HL-60/S4 (cell line): ENCODE data around the gene MNX1.

ENCODE experiments used
- in situ Hi-C: fragments of 300-500 bp; cut with MboI; formaldehyde crosslinking; loops from 2 replicates; pipeline ENCODE4 v1.14.3; 2022; ENCODE audit warnings: low sequenced_read_pairs

Gene MNX1

DNA sequence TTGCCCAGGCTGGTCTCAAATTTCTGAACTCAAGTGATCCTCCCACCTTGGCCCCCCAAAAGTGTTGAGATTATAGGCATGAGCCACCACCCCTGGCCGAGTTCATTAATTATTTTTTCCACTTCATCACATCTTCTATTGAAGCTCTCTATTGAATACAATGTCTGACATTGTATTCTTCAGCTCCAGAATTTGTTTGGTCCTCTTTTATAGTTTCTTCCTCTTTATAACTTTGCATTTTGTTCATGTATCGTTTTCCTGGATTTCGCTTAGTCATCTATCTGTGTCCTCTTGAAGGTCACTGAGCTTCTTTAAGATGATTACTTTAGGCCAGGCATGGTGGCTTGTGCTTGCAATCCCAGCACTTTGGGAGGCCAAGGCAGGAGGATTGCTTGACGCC lies 30.8 kb downstream of the MNX1 start:
- in situ Hi-C loops: no loop called here

GRCh38 chr7:156979007-156979606 lies 31.4 kb downstream of the MNX1 start:
- in situ Hi-C loops: no loop called here

DNA sequence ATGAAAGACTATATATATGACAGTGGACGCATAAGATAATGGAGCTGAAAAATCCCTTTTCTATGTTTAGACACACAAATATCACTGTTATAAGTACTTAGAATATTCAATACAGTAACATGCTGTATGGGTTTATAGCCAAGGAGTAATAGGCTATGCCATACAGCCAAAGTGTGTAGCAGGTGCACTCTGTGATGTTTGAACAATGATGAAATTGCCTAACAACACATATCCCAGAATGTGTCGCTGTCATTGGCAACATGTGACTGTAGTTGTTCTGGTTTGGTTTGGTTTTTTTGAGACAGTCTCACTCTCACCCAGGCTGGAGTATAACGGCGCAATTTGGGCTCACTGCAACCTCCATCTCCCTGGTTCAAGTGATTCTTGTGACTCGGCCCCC lies 34.8 kb downstream of the MNX1 start:
- in situ Hi-C loops: no loop called here

- in situ Hi-C loops: loop anchor here (25.0 kb wide), 1 partner anchor 292 kb away; no protein-coding TSS in a partner anchor
These were observed 40.5 kb downstream of the MNX1 start for GRCh38 chr7:156969972-156970420.

- in situ Hi-C loops: loop anchor here (25.0 kb wide), 1 partner anchor 294 kb away; no protein-coding TSS in a partner anchor
These were observed 42.3 kb downstream of the MNX1 start for GRCh38 chr7:156968183-156968582.

- in situ Hi-C loops: loop anchor here (25.0 kb wide), 1 partner anchor 296 kb away; no protein-coding TSS in a partner anchor
These were observed 44.1 kb downstream of the MNX1 start for GRCh38 chr7:156966387-156966786.

DNA sequence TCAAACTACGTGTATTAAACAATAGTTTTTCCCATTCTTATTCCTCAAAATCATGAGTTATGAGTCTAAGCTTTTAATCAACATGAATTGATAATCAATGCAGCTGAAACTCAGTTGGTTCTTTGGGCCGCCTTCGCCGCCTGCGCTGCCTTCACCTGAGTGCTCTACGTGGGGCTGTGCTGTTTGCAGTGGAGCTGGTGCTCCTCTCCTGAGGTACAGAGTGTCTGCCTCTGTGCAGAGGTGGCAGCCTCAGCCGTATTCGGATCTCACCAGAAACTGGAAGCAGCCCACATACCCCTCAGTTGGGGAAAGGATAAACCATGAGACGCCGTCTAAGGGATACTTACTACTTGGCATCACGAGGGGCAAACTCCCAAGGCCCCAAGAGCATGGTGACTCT lies 45.5 kb downstream of the MNX1 start:
- in situ Hi-C loops: loop anchor here (25.0 kb wide), 1 partner anchor 297 kb away; no protein-coding TSS in a partner anchor

GRCh38 chr7:156963472-156963871 lies 47.0 kb downstream of the MNX1 start:
- in situ Hi-C loops: loop anchor here (25.0 kb wide), 1 partner anchor 299 kb away; no protein-coding TSS in a partner anchor

- in situ Hi-C loops: loop anchor here (25.0 kb wide), 1 partner anchor 299 kb away; no protein-coding TSS in a partner anchor
These were observed 47.6 kb downstream of the MNX1 start for GRCh38 chr7:156962897-156963296.

DNA sequence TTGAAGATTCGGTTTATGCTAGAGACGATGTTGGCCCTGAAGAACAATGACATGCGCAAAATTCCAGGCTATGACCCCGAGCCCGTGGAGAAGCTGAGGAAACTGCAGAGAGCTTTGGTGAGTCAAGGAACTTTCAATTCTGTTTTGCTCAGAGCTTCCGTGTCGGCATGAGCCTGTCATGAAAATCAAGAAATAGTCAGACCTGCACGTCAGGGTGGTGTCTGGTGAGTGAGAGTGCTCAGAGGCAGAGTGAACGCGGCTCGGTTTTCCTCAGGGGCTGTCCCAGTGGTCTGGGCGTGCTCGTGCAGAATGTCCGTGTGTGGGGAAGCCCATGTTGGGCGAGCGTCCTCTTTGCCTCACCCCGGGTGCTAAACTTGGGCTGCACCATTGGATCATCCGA lies 48.3 kb downstream of the MNX1 start:
- in situ Hi-C loops: loop anchor here (25.0 kb wide), 1 partner anchor 300 kb away; no protein-coding TSS in a partner anchor

- in situ Hi-C loops: loop anchor here (25.0 kb wide), 1 partner anchor 306 kb away; no protein-coding TSS in a partner anchor
These were observed 53.7 kb downstream of the MNX1 start for GRCh38 chr7:156956727-156957126.

DNA sequence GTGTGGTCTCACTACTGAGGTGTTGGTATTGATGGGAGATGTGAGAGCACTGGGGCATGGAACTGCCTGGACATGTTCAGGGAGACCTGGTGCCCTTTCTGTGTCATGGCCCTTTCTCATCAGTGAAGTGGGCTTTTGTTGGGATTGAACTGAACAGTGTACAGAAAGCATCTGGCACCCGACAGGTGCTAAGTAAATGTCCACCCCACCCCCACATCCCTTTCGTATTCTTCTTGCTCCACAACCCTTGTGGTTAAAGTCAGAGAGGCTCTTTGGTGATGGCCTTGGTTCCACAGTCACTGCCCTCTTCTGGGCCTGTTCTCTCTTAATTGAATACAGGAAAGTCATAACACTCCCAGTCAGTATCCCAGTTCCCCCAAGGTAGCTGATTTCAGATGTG lies 55.5 kb downstream of the MNX1 start:
- in situ Hi-C loops: loop anchor here (25.0 kb wide), 1 partner anchor 307 kb away; no protein-coding TSS in a partner anchor
